Measurements from ENCODE around the gene COASY.

DNA sequence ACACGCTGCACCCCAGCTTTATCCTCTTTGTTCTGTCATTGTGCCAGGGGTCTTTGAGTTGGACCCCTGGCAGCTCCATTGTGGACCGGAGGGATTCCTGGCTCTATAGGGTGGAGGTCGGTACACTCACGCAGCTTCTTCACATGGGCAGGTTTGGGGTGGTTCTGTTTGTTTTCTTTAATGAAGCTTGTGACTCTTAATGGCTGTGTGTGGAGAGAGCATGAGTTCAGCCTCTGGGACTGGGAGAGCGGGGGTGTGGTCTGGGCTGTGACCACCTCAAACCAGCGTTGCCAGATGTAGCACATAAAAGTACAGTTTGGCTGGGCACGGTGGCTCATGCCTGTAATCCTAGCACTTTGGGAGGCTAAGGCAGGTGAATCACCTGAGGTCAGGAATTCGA lies 47.1 kb upstream of the COASY start:
- TF ChIP-seq, protein P1, sequence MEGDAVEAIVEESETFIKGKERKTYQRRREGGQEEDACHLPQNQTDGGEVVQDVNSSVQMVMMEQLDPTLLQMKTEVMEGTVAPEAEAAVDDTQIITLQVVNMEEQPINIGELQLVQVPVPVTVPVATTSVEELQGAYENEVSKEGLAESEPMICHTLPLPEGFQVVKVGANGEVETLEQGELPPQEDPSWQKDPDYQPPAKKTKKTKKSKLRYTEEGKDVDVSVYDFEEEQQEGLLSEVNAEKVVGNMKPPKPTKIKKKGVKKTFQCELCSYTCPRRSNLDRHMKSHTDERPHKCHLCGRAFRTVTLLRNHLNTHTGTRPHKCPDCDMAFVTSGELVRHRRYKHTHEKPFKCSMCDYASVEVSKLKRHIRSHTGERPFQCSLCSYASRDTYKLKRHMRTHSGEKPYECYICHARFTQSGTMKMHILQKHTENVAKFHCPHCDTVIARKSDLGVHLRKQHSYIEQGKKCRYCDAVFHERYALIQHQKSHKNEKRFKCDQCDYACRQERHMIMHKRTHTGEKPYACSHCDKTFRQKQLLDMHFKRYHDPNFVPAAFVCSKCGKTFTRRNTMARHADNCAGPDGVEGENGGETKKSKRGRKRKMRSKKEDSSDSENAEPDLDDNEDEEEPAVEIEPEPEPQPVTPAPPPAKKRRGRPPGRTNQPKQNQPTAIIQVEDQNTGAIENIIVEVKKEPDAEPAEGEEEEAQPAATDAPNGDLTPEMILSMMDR (IDR thresholded peaks at IDR 0.05): no peak
- TF ChIP-seq POLR2AphosphoS5 (IDR thresholded peaks at IDR 0.05): peak; percentile 38

Measured in prostate gland (tissue), 2 donors.